Coronary artery (tissue), 2 donors: ENCODE results near the gene SPACDR.
A peak's percentile ranks its signal among the peaks of the same experiment; 100 is the strongest.

Experiments used
- DNase-seq: peaks from one replicate; pipeline ENCODE4 v3.0.0-alpha.2; 2017; ENCODE audit warnings: low spot score
- H3K27ac ChIP-seq, 2 donors: fragments of 200-600 bp; sonication (generic); one replicate each; pipeline ENCODE4 v1.5.1; 2016 to 2019
- H3K4me3 ChIP-seq: fragments of 200-600 bp; sonication (generic); 2 replicates; pipeline ENCODE4 v1.5.1; 2016; ENCODE audit warnings: mild to moderate bottlenecking, moderate library complexity
- CTCF ChIP-seq: fragments of 200-600 bp; sonication (generic); IDR thresholded peaks from one replicate; pipeline ENCODE4 v1.5.1; 2019; ENCODE audit warnings: antibody characterized with exemption

Gene SPACDR

DNA sequence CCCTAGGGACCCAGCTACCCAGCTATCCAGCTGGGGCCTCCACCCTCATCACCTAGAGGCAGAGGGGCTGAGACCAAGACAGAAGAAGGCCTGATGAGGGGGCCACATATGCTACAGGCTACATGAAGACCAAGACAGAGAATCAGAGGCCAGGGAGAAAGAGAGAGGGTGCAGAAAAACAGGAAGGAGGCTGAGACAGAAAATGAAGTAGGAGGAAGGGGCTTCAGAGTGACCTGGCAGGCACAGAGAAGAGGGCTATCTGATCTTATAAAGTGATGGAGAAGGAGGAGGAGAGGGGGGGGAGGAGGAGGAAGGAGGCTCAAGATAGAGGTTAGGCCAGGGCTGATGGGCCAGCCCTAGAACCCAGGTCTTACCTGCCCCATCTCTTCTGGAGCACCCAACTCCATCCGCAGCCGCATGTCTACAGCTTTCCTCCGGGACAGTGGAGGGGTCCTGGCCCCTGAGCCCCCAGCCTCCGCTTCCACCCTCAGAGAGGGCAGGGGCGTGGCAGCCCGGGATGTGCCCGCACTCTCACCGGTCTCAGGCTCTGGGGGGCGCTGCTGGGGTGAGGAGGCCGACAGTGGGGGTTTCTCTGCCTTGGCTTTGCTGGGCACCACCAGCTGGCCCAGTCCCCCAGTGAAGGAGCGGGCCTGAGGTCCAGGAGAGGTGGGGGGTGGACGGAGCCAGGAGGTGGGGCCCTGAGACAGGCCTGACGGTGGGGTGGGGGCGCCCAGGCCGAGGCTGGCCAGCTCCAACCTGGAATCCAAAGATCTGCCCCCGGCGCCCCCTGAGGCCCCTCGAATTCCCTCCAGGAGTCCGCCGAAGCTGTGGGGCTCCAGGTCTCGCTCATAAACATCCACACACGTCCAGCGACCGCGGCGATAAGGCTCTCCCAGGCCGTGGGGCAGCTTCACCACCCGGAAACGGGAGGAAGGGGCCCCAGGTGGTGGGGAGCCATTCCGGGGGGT is 13.1 kb upstream of the SPACDR start:
- no peak for TF ChIP-seq CTCF
- peak overlapping the region; percentile 92 to 94 for H3K27ac ChIP-seq
- H3K4me3 ChIP-seq: peak overlapping the region; percentile 96
- peak; percentile 74 for DNase-seq

- Histone ChIP-seq H3K27ac (peak overlapping the region; percentile 45 to 94), H3K4me3 (peak overlapping the region; percentile 96)
- no peak for TF ChIP-seq CTCF
- no peak for DNase-seq
Measured at GRCh38 chr7:100476101-100476780, 12.2 kb upstream of the SPACDR start.

- peak; percentile 71 for DNase-seq
- no peak for TF ChIP-seq CTCF
- peak overlapping the region; percentile 45 to 94 for H3K27ac ChIP-seq
- H3K4me3 ChIP-seq: peak overlapping the region; percentile 96
Measured at GRCh38 chr7:100475549-100475948, 11.5 kb upstream of the SPACDR start.

DNA sequence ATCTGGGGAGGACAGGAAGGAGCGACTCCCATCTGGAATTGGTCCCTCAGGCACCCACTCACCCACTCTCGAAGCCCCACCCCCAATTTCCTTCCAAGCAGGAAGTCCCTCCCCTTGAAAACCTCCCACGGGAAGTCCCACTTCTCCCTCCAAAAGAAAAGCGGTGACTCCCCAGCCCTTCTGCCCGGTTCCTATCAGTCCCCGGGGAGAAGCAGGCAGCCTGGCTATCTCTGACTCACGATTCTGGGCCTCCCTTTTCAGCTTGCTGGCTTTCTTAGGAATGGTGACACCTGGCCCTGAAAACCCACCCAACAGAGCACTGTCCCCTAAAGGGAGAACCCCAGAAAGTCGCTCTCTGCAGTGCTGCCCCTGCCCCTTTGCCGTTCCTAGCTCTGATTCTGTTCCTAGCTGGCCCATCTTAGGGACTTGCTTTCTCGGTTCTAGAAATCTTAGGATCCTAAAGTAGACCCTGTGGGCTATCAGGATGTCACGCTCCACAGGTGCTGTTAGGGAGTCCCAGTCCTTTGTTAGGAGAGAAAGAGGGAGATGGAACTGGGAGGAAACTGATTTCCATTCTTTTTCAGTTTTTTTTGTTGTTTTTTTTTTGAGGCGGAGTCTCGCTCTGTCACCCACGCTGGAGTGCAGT is 8.9 kb upstream of the SPACDR start:
- peak; percentile 79 for DNase-seq
- Histone ChIP-seq H3K4me3 (peak overlapping the region; percentile 41), H3K27ac (peak overlapping the region; percentile 57 to 84)
- no peak for TF ChIP-seq CTCF

DNA sequence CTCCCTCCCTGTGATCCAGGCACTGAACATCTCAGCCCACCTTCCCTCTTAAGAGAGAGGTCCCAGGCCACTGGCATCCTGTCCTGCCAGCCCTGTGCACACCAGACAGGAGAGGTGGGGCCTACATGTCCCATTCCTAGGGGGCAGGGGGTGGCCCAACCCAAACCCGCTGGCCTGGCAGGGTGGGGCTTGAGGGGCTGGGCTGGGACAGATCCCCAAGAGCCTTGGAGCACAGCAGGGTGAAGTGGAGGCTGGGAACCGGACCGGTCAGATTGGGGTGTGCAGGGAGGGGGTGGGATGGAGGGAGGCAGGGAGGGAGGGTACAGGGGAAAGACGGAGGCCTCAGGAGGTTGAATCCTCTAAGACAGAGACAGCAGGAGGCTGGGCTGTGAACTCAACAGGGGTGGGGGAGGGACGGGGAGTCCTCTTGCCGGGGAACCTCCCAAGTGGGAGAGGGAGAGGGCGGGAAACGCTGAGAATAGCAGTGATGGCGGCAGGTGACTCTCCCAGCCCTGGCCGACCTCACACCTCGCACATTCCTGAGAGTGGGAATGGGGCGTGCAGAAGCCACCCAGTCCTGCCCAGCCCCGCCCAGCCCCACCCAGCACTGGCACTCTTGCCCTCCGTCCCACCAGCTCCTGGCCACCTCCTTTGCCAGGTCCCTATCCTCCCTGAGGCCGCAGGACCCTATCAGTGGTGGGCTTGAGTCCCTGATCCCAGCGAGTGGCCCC is 8.2 kb upstream of the SPACDR start:
- DNase-seq: no peak
- no peak for TF ChIP-seq CTCF
- Histone ChIP-seq H3K27ac (peak overlapping the region; percentile 57 to 84), H3K4me3 (peak overlapping the region; percentile 41)

- no peak for DNase-seq
- TF ChIP-seq CTCF: no peak
- H3K4me3 ChIP-seq: no peak overlapping the region
- H3K27ac ChIP-seq: peak overlapping the region in 1 of 2 donors; percentile 2
Measured at GRCh38 chr7:100471021-100471420, 7.0 kb upstream of the SPACDR start.
